Dedifferentiated amniotic fluid mesenchymal stem cell (primary cell): ENCODE data around the gene NR5A1.

Source experiments
- DNase-seq: peaks from one replicate; pipeline ENCODE4 v3.0.0-alpha.2; 2016; ENCODE audit errors: extremely low spot score

NR5A1 gene

DNA sequence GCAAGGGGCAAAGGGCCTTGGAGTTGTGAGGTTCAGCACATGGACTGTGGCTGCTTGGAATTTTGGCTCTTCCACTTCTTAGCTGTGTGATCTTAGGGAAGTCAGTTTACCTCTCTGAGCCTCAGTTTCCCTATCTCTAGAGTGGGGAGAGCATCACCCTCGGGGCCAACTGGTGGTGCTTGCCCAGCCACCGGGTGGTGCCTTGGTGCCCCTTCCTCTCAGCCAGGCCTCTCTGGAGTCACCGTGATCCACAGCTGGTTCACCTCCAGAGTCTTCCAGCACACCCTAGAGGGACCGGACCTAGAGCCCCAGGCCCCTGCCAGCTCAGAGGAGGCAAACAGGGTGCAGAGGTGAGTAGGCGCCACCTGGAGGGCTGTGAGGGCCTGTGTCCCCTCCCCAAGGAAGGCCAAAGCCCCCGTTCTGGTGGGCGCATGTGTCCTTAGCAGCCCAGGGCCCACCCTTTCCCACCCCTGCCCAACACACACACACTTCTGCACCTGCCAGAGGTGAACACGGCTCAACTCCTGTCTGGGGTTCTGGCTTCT, 49.2 kb downstream of the NR5A1 start:
- no peak for DNase-seq

DNA sequence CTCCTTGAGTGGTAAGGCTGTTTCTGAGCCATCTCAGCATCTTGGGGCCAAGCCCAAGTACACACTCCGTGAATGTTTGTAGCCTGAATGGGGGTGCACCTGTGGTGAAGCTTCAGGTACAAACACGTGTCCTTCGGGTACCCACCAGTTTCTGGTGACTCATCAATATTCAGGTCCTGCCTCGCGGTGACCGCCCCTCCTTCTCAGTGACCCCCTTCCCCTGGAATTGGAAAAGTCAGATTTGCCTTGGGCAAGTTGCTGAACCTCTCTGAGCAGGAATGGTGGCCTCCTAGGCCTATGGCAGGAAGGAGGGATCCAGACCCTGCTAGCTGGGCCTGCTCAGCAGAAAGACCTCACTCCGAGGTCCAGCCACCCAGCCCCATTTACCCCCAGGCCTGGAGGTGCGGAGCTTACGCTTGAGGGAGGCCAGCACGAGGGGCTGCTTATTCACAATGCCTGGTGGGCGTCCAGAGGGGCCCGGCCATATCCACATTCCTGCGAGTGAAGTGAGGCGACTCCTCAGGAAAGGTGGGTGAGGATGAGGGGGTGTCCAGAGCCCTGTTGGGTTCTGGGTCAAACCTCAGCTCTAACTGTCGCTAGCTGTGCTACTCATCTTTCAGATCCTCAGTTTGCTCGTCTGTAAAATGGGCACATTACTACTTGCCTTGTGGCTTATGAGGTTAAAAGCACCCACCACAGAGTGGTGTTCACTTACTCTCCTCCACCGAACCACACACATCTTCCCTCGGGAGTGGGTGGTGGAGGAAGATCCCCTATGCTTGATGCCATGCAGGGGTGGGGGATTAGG, 49.9 kb downstream of the NR5A1 start:
- DNase-seq: no peak

DNA sequence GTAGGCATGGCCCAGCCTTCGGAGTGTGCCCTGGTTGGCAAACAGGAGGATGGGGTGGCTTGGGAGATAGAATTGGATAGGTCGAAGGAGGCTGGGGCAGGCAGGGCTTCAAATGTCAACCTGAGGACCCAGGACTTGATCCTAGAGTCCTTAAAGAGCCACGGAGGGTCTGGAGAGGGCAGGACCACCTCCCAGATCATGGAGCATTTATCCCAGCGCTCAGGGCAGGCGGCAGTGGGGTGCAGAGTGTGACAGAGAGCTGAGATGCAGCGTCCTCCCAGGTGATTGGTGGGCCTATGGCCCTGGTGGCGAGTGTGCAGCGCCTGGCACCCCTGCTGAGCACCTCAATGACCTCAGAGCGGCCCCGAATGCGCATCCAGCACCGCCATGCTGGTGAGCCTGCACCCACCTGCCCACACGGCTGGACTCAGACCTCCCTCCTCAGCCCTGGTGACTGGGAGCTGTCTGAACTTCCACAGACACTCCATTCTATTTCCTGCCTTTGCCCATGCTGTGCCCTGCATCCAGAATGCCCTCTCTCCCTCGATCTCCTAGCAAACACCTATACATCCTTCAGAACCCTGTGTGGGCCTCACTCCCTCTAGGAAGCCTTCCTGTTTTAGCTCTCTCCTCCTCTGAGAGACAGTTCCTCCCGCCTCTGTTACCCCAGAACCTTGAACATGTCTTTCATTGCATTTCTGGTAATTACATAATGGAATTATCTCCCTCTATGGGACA, 50.7 kb downstream of the NR5A1 start:
- no peak for DNase-seq

DNA sequence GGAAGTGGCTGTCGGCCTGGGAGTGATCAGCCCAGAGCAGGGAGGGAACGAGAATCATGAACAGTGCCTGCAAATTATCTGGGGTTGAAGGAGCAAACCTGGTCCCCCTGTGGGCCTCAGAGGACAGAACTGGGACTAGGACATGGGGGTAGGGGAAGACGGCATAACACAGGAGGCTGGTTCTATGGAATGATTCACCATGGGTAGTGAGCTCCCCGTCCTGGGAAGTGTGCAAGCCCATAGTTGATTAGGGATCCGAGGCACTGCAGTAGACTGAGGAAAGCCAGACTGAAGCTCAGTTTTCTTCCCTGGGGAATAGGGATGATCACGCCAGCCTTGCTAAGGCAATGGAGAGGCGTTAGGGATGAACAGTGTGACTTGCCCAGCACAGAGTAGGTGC, 51.4 kb downstream of the NR5A1 start:
- DNase-seq: no peak

DNA sequence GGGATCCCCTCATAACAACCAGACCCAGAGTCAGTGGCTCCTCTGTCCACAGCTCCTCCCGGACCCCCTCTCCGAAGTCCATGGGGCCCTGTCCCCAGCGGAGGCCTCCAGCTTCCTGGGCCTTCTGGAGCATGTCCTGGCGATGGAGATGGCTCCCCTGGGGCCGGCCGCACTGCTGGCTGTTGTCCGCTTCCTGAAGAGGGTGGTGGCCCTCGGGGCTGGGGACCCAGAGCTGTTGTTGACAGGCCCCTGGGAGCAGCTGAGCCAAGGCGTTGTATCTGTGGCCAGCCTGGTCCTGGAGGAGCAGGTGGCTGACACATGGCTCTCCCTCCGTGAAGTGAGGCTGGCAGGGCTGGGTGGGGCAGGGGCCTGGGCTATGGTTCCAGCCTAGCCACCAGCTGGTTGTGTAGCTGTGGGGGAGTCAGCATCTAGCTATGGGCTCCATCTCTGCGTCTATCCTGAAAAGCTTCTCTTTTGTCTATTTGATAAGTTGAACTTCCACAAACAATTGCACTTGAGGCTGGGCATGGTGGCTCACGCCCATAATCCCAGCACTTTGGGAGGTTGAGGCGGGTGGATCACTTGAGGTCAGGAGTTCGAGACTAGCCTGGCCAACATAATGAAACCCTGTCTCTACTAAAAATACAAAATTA, 52.3 kb downstream of the NR5A1 start:
- DNase-seq: no peak

DNA sequence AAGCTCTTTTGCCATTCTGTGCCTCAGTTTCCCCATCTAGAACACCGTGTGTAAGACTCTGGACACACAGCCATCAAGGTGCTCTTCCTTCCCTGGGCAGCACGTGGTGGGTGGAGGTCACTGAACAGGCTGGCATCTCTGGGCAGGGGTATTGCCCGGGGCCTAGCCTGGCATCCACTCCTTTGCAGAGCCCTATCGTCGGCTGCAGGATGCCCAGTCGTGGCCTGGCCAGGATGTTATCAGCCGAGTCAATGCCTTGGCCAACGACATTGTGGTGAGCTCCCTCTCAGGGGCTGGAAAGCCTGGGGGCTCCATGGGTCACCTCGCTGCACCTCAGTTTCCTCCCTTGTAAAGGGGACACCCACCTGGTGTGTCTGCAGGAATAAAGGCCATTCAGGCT, 52.9 kb downstream of the NR5A1 start:
- no peak for DNase-seq

DNA sequence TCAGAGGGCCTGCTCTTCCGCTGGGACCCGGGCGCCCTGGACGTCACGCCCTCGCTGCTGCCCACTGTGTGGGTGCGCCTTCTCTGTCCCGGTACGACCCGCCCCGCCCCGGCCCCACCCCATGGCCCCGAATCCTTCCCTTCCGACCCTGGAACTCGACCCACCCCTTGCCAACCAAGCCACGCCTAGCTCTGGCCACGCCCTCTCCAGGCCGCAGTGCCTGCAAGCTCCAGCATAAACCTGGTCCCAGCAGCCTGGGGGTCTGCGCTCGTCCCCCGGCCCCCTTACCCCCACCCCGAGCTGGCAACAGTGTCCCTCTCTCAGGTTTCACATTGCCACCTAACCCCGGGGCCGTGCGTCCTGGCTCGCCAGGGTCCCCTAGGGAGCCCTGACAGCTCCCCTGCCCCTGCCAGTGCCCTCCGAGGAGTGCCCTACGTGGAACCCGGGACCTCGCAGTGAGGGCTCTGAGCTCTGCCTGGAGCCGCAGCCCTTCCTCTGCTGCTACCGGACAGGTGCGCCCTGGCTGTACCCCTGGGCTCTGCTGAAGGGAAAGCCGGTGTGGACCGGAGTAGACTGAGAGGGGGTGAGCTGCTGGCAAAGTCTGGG, 53.5 kb downstream of the NR5A1 start:
- DNase-seq: no peak

DNA sequence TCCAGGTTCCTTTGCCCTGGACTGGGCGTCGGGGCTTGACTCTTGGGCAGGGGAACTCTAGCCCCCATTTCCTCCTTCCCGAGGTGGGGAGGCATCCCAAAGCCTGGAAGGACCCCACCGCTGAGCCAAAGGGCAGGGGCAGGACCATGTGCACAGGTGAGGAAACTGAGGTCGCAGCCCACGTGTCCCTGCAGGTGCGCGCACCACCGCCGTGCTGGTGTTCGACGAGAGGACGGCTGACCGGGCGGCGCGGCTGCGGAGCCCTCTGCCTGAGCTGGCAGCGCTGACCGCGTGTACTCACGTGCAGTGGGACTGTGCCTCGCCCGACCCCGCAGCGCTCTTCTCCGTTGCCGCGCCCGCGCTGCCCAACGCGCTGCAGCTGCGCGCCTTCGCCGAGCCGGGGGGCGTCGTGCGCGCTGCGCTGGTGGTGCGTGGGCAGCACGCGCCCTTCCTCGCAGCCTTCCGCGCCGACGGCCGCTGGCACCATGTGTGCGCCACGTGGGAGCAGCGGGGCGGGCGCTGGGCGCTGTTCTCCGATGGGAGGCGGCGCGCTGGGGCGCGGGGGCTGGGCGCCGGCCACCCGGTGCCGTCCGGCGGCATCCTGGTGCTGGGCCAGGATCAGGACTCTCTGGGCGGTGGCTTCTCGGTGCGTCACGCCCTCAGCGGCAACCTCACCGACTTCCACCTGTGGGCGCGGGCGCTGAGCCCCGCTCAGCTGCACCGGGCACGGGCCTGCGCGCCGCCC, 54.2 kb downstream of the NR5A1 start:
- no peak for DNase-seq

DNA sequence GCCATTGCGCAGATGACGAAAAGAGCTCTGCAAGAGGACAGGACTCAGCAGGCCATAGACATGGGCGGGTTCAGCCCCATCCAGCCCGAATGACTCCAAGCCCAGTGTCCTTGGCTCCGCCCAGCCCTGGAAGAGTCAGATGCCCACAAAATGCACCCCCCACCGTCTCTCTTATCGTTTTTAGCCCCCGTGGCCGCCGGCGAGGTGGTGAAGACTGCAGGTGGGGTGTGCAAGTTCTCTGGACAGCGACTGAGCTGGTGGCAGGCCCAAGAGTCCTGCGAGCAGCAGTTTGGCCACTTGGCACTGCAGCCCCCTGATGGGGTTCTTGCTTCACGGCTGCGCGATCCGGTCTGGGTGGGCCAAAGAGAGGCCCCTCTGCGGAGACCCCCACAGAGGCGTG, 54.9 kb downstream of the NR5A1 start:
- no peak for DNase-seq

DNA sequence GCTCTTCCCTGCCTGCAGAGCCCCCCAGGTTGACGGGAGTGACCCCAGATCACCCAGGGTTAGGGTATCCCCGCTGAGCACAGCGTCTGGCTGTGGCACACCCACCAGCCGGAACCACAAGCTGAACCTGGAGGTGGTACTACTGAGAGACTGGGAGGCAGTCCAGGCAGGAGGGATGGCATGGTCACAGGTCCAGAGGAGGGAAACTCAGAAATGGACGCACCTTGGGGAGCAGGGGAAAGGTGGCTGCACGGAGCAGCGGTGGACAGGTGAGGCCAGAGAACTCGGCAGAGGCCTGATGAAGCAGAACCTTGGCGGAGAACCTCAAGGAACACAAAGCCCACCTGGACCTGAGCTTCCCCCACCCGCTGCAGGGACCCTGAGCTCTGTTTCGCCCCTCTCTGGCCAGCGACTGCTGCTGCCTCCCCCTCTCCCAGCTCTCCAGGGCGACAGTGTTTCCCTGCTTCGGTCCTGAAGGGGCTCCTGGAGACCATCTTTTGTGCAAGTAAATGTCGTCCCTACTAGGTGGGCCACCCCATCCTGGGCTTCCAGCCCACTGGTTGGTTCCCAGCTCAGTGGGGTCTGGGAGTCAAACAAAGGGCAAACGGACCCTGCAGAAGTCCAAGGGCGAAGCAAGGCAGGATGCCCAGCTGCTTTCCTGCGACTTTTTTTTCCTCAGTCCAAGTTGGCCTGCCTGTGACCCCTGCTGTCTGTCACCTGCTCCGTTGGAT, 56.1 kb downstream of the NR5A1 start:
- no peak for DNase-seq

DNA sequence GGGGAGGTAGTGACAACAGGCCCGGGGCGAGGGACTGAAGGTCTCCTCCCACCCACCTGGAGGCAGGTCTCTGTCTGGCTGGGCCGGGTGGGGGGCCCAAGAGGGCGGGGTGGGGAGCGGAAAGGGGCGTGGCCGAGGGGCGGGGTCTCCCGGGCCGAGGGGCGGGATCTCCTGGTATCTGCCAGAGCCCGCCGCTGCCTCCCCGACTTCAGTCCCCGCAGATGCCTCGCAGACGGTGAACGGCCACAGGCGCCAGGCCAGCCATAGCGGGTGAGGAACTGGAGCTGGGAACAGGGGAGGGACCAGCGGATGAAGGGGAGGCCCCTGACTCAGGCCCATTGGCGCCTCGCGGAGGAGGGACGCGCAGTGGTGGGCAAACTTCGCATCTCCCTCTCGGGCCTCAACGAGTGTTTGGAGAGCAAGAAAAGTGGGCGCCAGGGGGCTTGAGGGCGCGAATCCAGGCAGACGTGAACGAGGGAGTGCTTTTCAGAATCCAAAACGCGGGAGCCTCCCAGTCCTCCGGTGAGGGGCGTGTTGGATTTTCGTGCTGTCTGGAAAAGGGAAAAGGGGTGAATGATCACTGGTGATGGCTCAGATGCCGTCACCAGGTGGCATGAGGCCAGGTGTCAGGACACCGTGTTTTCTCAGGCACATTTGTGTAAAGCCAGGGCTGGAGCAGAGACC, 56.8 kb downstream of the NR5A1 start, which contains the start of gene ADGRD2:
Gene ADGRD2 (plus strand): TSS at position 211 of the 684 bp plus-strand sequence. CDS start 1,216 bp downstream, outside the sequence.
- no peak for DNase-seq

DNA sequence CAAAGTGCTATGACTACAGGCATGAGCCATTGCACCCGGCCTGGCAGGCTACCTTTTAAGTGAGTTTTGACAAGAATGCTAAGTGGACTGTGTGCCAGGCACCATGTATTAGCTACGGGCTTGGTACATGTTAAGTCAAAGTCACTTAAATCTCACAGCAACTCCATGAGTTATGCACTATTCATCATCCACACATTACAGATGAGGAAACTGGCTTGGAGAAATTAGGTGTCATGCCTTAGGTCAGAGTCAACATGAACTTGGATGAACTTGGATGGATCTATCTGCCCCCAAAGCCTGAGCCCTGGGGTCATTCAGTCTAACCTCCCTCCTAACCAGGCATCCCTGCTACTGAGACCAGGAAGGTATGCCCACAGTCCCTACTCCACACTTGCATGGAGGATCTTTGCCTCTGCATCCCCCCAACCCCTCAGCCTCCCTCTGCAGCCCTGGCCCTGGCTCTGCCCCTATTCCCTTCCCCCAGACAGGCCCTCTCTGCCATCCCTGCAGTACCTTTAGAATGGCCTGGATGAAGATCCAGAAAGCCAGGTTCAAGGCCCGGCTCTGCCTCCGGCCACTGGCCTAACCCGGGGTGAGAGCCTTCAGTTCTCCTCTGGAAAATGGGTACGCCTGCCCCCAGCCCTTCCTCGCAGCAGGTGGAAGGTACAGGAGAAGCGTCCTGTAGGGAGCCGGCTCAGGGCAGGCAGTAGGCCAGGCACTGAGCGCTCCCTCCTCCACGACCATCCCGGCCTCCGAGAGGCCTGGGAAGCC, 57.6 kb downstream of the NR5A1 start:
- no peak for DNase-seq

DNA sequence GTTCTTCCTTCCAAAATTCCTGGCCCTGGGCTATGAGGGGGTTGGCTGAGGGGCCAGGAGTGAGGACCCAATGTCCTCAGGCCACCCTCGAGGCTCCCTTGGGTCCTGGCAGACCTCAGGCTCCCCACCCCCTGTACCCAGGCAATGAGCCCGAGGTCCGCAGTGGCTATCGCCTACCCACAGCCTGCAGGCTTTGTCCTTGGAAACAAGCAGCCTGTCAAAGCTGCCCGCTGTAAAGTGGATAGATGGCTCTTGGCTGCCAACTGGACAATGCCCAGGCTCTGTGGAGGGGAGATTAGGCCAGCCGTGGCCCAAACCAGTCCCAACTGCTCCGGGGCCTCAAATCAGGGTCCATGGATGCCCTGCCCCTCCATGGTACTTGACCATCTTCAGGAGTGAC, 59.2 kb downstream of the NR5A1 start:
- no peak for DNase-seq

DNA sequence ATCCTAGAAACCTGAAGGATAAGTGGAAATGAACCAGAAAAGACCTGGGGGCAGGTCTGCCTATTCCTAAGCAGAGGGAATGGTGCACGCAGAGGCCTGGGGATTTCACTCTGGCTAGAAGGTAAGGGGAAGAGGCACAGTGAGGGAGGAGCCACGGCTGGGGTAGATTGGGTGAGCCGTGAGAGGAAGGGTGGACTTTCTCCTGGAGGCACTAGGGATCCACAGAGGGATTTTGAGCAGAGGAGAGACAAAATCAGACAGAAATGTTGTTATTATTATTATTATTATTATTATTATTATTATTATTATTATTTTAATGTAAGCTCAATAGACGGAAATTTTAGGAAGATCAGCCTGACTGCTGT, 59.9 kb downstream of the NR5A1 start:
- DNase-seq: no peak

DNA sequence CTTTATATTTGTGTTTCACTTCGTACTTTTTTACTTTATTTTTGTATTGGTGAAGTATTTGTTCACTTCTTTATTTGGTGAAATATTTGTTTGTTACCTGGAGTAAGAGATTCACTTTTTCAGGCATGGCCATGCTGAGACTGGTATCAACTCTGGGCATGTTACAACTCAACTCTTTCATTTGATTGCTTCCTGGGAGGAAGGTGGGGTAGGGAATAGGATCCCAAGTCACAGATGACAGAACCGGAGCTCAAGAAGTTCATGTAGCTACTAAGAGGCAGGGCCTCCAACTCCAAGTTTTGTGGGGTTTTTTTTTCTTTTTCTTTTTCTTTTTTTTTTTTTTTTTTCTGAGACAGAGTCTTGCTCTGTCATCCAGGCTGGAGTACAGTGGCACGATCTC, 63.0 kb downstream of the NR5A1 start:
- DNase-seq: no peak

DNA sequence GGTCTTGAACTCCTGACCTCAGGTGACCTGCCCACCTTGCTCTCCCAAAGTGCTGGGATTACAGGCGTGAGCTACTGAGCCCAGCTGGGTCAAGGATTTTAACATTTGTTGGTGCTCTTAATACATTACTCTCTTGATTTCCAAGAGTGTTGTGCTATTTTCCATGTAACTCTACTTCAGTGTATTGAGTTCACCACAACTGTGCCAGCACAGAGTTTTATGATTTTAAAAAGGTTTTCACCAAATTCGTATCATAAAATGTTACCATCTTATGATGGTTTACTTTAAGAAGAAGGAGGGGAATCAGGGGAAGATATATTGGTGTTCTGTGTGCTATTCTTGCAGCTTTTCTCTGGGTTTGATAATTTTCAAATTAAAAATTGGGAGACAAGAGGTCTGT, 63.6 kb downstream of the NR5A1 start:
- DNase-seq: no peak

DNA sequence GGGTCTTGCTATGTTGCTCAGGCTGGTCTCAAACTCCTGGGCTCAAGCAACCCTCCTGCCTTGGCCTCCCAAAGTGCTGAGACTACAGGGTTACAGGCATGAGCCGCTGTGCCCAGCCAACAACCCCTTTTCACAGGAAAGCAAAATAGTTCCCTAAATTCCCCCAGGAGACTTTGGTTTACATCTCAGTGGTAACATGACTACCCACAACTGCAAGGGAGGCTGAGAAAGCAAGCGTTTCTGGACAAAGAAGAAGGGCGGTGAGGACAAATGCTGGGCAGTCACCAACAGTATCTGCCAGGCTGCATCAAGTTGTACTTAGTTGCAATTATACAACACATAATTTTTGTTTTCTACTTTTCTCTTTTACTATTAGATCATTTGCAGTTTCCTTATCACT, 64.4 kb downstream of the NR5A1 start:
- no peak for DNase-seq

DNA sequence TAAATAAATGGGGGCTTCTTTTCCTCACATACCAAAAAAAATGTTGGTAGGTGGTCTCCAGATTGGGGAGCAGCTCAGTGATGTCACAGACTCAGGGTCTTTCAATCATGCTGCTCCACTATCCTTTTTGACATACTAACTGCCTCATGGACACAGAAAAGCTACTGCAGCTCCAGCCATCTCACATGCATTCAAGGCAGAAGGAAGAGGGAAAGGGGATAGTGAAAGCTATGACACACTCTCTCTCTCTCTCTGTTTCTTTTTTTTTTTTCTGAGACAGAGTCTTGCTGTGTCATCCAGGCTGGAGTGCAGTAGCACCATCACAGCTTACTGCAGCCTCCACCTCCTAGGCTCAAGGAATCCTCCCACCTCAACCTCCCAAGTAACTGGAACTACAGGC, 64.8 kb downstream of the NR5A1 start:
- no peak for DNase-seq

DNA sequence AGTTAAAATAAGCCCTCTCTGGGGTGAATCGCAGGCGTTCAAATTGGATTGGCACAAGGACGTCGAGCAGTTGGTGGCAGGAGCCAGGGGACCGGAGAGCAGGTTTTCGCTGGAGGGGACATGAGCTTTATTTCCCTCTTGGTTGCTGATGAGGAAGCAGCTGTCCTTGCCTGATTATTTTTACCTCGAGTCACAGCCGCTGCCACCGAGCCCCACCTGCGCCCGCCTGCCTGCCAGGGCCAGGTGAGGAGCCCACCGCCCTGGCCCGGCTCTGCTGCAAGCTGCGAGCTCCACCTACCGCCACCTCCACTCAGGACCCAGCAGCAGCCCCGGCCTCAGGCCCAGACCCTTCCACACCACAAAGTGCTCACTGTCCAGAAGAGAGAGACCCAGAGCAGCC, 65.9 kb downstream of the NR5A1 start:
- no peak for DNase-seq
